SU-DHL-6 (cell line): ENCODE results near the gene SCAPER.

Source experiments
- CTCF ChIP-seq: fragments of 200-600 bp; sonication (generic); IDR thresholded peaks from one replicate; pipeline ENCODE4 v1.5.1; 2017; ENCODE audit warnings: antibody characterized with exemption, mild to moderate bottlenecking, low read length, moderate library complexity; ENCODE audit not compliant: insufficient read depth, poor library complexity, severe bottlenecking
- EZH2phosphoT487 ChIP-seq: fragments of 200-600 bp; sonication (generic), shearing (Covaris generic); conservative IDR thresholded peaks from 2 replicates; pipeline ENCODE4 v1.6.1; 2018; ENCODE audit warnings: mild to moderate bottlenecking, antibody characterized with exemption, low read length, moderate library complexity, mixed read lengths

- TF ChIP-seq CTCF (no peak), EZH2phosphoT487 (no peak)
Measured at GRCh38 chr15:76526111-76526510, 379.0 kb downstream of the SCAPER start.
